Sigmoid colon (tissue), 3 donors: Measurements from ENCODE around the gene ALPP.
"Not testable (repeated sequence)": the region's sequence is repeated elsewhere in the genome, so short reads cannot be mapped to it uniquely, and the experiment has no call there.

Experiments
- CTCF ChIP-seq, 4 experiments: fragments of 450-650 bp in 3 of 4; fragments of 200-600 bp in 1 of 4; IDR thresholded peaks; one replicate each; pipeline ENCODE4 v1.5.1; 2016 to 2019; ENCODE audit warnings: antibody characterized with exemption in 4 of 4, mild to moderate bottlenecking in 3 of 4, moderate library complexity in 2 of 4
- POLR2A ChIP-seq, 2 donors: fragments of 450-650 bp; IDR thresholded peaks; one replicate each; pipeline ENCODE4 v1.6.1; 2016; ENCODE audit warnings: antibody characterized with exemption in 2 of 2, mild to moderate bottlenecking in 2 of 2, moderate library complexity in 2 of 2

DNA sequence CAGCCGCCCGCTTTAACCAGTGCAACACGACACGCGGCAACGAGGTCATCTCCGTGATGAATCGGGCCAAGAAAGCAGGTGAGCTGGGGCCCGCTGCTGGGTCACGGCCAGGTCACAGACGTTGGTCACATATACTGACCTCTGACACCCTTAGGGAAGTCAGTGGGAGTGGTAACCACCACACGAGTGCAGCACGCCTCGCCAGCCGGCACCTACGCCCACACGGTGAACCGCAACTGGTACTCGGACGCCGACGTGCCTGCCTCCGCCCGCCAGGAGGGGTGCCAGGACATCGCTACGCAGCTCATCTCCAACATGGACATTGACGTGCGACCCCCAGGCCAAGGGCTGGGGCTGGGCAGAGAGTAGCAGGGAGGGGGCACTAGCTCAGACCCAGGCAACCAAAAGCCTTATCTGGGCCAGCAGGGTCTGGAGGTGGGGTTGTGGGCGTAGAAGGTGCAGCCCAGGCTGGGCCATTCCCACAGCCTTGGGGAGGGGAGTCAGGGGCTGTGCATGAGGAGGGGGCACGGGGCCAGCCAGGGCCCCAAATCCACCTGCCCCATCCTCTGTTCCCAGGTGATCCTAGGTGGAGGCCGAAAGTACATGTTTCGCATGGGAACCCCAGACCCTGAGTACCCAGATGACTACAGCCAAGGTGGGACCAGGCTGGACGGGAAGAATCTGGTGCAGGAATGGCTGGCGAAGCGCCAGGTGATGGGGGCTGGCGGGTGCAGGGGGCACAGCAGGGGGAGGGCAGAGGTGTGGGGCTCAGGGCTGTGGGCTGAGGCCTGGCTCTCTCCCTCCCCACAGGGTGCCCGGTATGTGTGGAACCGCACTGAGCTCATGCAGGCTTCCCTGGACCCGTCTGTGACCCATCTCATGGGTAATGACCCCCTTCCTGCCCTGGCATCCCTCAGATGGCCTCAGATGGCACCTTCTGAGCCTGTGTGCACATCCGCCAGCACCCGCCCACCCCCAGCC lies 1.3 kb downstream of the ALPP start:
- TF ChIP-seq CTCF, POLR2A (IDR thresholded peaks at IDR 0.05): not testable (repeated sequence)
